HepG2 (cell line): ENCODE measurements around the gene ARFGAP2. TPM values are rescaled to one million over a fixed set of nuclear protein-coding genes. Genes with fewer than 3 reads are reported as not detected.

Source experiments
- ATM ChIP-seq: fragments of 450-650 bp; IDR thresholded peaks from 2 replicates; pipeline ENCODE4 v1.7.1; 2017; ENCODE audit warnings: mild to moderate bottlenecking, borderline replicate concordance
- BORCS8-MEF2B ChIP-seq: sonication (generic); formaldehyde crosslinking; IDR thresholded peaks from 2 replicates; pipeline ENCODE4 v1.8.0; 2022; ENCODE audit warnings: mild to moderate bottlenecking, missing genetic modification reagents
- ISL2 ChIP-seq: sonication (generic); formaldehyde crosslinking; IDR thresholded peaks from 2 replicates; pipeline ENCODE4 v1.5.0; 2020; ENCODE audit warnings: missing genetic modification reagents
- MXI1 ChIP-seq: IDR thresholded peaks from 3 replicates; pipeline ENCODE4 v1.6.1; 2012; ENCODE audit warnings: low read depth, low read length, inconsistent platforms, borderline replicate concordance
- NFIC ChIP-seq: IDR thresholded peaks from 2 replicates; pipeline ENCODE4 v1.6.1; 2012; ENCODE audit warnings: mild to moderate bottlenecking, low read length, inconsistent platforms
- NR2F1 ChIP-seq, 2 experiments: fragments of 450-650 bp in 1 of 2; formaldehyde crosslinking in 1 of 2; IDR thresholded peaks; 2 replicates each; pipeline versions ENCODE4 v1.5.0 to v1.6.1; 2016 to 2020; ENCODE audit warnings: mild to moderate bottlenecking in 1 of 2, missing compliant biosample characterization in 1 of 2, missing genetic modification reagents in 1 of 2, moderate library complexity in 1 of 2
- SIN3A ChIP-seq: IDR thresholded peaks from 2 replicates; pipeline ENCODE4 v1.6.1; 2011; ENCODE audit warnings: low read depth, mild to moderate bottlenecking, control low read depth, low read length, borderline replicate concordance
- SNAPC2 ChIP-seq: sonication (generic); formaldehyde crosslinking; IDR thresholded peaks from 2 replicates; pipeline ENCODE4 v1.8.1; 2022; ENCODE audit warnings: mild to moderate bottlenecking, missing genetic modification reagents
- SP1 ChIP-seq, 2 experiments: fragments of 450-650 bp in 1 of 2; sonication (generic) in 1 of 2; formaldehyde crosslinking in 1 of 2; IDR thresholded peaks; 2 replicates each; pipeline versions ENCODE4 v1.4.0 to v1.6.1; 2016 to 2020; ENCODE audit warnings: missing genetic modification reagents in 1 of 2
- TBL1XR1 ChIP-seq: fragments of 150-350 bp; IDR thresholded peaks from 2 replicates; pipeline ENCODE4 v1.6.1; 2014; ENCODE audit warnings: borderline replicate concordance, low read length; ENCODE audit not compliant: partially characterized antibody
- ZBTB20 ChIP-seq: sonication (generic); formaldehyde crosslinking; IDR thresholded peaks from 2 replicates; pipeline ENCODE4 v1.8.1; 2023; ENCODE audit warnings: missing genetic modification reagents, low read depth, mild to moderate bottlenecking, borderline replicate concordance
- ZBTB4 ChIP-seq: sonication (generic); formaldehyde crosslinking; IDR thresholded peaks from 2 replicates; pipeline ENCODE4 v1.4.0; 2020; ENCODE audit warnings: missing genetic modification reagents, mild to moderate bottlenecking, borderline replicate concordance
- ZFP91 ChIP-seq: sonication (generic); formaldehyde crosslinking; IDR thresholded peaks from 2 replicates; pipeline ENCODE4 v1.9.0; 2022; ENCODE audit warnings: missing genetic modification reagents, mild to moderate bottlenecking, borderline replicate concordance
- ZNF205 ChIP-seq: IDR thresholded peaks from 2 replicates; pipeline ENCODE4 v1.6.1; 2018; ENCODE audit warnings: missing biosample characterization, missing genetic modification reagents
- ZNF225 ChIP-seq: sonication (generic); formaldehyde crosslinking; IDR thresholded peaks from 2 replicates; pipeline ENCODE4 v1.4.0; 2020; ENCODE audit warnings: mild to moderate bottlenecking, missing genetic modification reagents
- ZNF383 ChIP-seq: sonication (generic); formaldehyde crosslinking; IDR thresholded peaks from 2 replicates; pipeline ENCODE4 v1.4.0; 2020; ENCODE audit warnings: missing genetic modification reagents, mild to moderate bottlenecking, borderline replicate concordance
- ZNF432 ChIP-seq: sonication (generic); formaldehyde crosslinking; IDR thresholded peaks from 2 replicates; pipeline ENCODE4 v1.5.0; 2020; ENCODE audit warnings: missing genetic modification reagents, mild to moderate bottlenecking, borderline replicate concordance
- ZNF510 ChIP-seq: sonication (generic); formaldehyde crosslinking; IDR thresholded peaks from 2 replicates; pipeline ENCODE4 v1.4.0; 2020; ENCODE audit warnings: low read depth, mild to moderate bottlenecking, missing genetic modification reagents
- ZNF512 ChIP-seq: sonication (generic); formaldehyde crosslinking; IDR thresholded peaks from 2 replicates; pipeline ENCODE4 v1.4.0; 2020; ENCODE audit warnings: mild to moderate bottlenecking, missing genetic modification reagents
- ZNF549 ChIP-seq: sonication (generic); formaldehyde crosslinking; IDR thresholded peaks from 2 replicates; pipeline ENCODE4 v1.5.0; 2020; ENCODE audit warnings: missing genetic modification reagents
- ZNF562 ChIP-seq: sonication (generic); formaldehyde crosslinking; IDR thresholded peaks from 2 replicates; pipeline ENCODE4 v1.8.0; 2022; ENCODE audit warnings: missing genetic modification reagents, borderline replicate concordance
- ZNF850 ChIP-seq: sonication (generic); formaldehyde crosslinking; conservative IDR thresholded peaks from 2 replicates; pipeline ENCODE4 v1.9.0; 2021; ENCODE audit warnings: mild to moderate bottlenecking, missing genetic modification reagents
- polyA plus RNA-seq, 8 experiments: library from polyadenylated mRNA; depleted of rRNA in 3 of 8; stranded (reverse) in 7 of 8; unstranded in 1 of 8; fragments of >200 nt; fragmentation: Illumina TruSeq in 4 of 8; extraction: Trizol in 4 of 8; gene quantifications; 2 replicates each; pipeline versions ENCODE4 v1.2.1 to v1.2.3, GENCODE V29; 2011 to 2016; ENCODE audit warnings: low read depth in 4 of 8, missing spikeins in 1 of 8, mixed read lengths in 1 of 8; ENCODE audit not compliant: insufficient read depth in 1 of 8
- total RNA-seq, 5 experiments: library from RNA; depleted of rRNA; stranded (reverse); fragments of >200 nt; fragmentation: Illumina TruSeq; extraction: Trizol; gene quantifications; 2 replicates each; pipeline ENCODE4 v1.2.3, GENCODE V29; 2016; ENCODE audit warnings: low read depth in 1 of 5

Gene ARFGAP2
- total and polyA plus RNA-seq, 2 of the 13 experiments (the other 11 are each of a cell fraction or from before 2014, with no cell fraction given), result 32.3 to 75.3 TPM

GRCh38 chr11:47185305-47186075 lies 8.8 kb upstream of the ARFGAP2 start (continued):
- TF ChIP-seq TBL1XR1, result no peak
- TF ChIP-seq SNAPC2 (CRISPR knock-in tag), result no peak
- peak; percentile 4; the same call in 1 of the 2 replicates for TF ChIP-seq ZNF225 (CRISPR knock-in tag)
- no peak for TF ChIP-seq ZNF205 (CRISPR knock-in tag)
- TF ChIP-seq ZNF549 (CRISPR knock-in tag), result no peak
- TF ChIP-seq ZNF510 (CRISPR knock-in tag), result 0 out of 2 replicates have a peak, but pooled peaks have one; percentile 25
- TF ChIP-seq ATM, result no peak
- peak; percentile 67 for TF ChIP-seq ZBTB20 (CRISPR knock-in tag)
- TF ChIP-seq ZBTB4 (CRISPR knock-in tag), result no peak
- no peak for TF ChIP-seq ZNF562 (CRISPR knock-in tag)
- no peak for TF ChIP-seq SIN3A
- TF ChIP-seq ZNF432 (CRISPR knock-in tag), result no peak
- TF ChIP-seq BORCS8-MEF2B (CRISPR knock-in tag), result no peak
- TF ChIP-seq ZFP91 (CRISPR knock-in tag), result peak; percentile 71; the same call in 1 of the 2 replicates
- no peak for TF ChIP-seq SP1 (IDR thresholded peaks at IDR 0.05)
- no peak for TF ChIP-seq SP1 (CRISPR knock-in tag; IDR thresholded peaks at IDR 0.05)
- peak; percentile 47; the same call in 1 of the 2 replicates for TF ChIP-seq ISL2 (CRISPR knock-in tag)
- no peak for TF ChIP-seq MXI1
- no peak for TF ChIP-seq ZNF383 (CRISPR knock-in tag)
- no peak for TF ChIP-seq ZNF850
- TF ChIP-seq ZNF512, result no peak
- TF ChIP-seq NFIC, result no peak
- no peak for TF ChIP-seq NR2F1 (CRISPR knock-in tag; IDR thresholded peaks at IDR 0.05)
